Kidney (tissue), 14 donors: ENCODE measurements around the gene HLF. TPM values are rescaled to one million over a fixed set of nuclear protein-coding genes. Genes with fewer than 3 reads are reported as not detected.
"Not testable (repeated sequence)": the region's sequence is repeated elsewhere in the genome, so short reads cannot be mapped to it uniquely, and the experiment has no call there.

ENCODE experiments used
- DNase-seq, 5 donors: peaks; one replicate each; pipeline ENCODE4 v3.0.0-alpha.2; 2013 to 2020
- FAIRE-seq: peaks from 2 replicates; lab custom pipeline; 2012; peaks lifted over from hg19 to GRCh38; lab: Jason Lieb, UNC
- H3K27ac ChIP-seq, 2 donors: one replicate each; pipeline ENCODE4 v1.7.0; 2013; ENCODE audit warnings: low read depth in 2 of 2, low read length in 2 of 2, inconsistent platforms in 1 of 2
- H3K27me3 ChIP-seq: one replicate; pipeline ENCODE4 v1.7.1; 2013; ENCODE audit warnings: low read length, inconsistent platforms; ENCODE audit not compliant: control insufficient read depth, insufficient read depth
- H3K36me3 ChIP-seq, 3 donors: one replicate each; pipeline versions ENCODE4 v1.7.0 to v1.7.1; 2013; ENCODE audit warnings: low read length in 3 of 3, control low read depth in 1 of 3, inconsistent platforms in 1 of 3; ENCODE audit not compliant: insufficient read depth in 3 of 3, control insufficient read depth in 2 of 3
- H3K4me1 ChIP-seq, 3 donors: one replicate each; pipeline versions ENCODE4 v1.7.0 to v1.7.1; 2013; ENCODE audit warnings: low read length in 3 of 3, inconsistent platforms in 1 of 3, low read depth in 1 of 3; ENCODE audit not compliant: control insufficient read depth in 2 of 3, insufficient read depth in 2 of 3
- H3K4me3 ChIP-seq, 3 donors: one replicate each; pipeline versions ENCODE4 v1.7.0 to v1.8.1; 2013; ENCODE audit warnings: low read length in 3 of 3, control low read depth in 1 of 3, inconsistent platforms in 1 of 3
- H3K9ac ChIP-seq, 3 donors: one replicate each; pipeline versions ENCODE4 v1.7.0 to v1.7.1; 2013; ENCODE audit warnings: low read length in 3 of 3, control low read depth in 1 of 3, inconsistent platforms in 1 of 3
- H3K9me3 ChIP-seq, 3 donors: one replicate each; pipeline versions ENCODE4 v1.7.0 to v1.7.1; 2013; ENCODE audit warnings: low read length in 3 of 3, control low read depth in 1 of 3, inconsistent platforms in 1 of 3; ENCODE audit not compliant: control insufficient read depth in 2 of 3, insufficient read depth in 1 of 3
- intact Hi-C: fragments of 100-400 bp; cut with DNase I; formaldehyde crosslinking; loops from one replicate; pipeline ENCODE4 v1.11.1; 2022
- polyA plus RNA-seq: library from polyadenylated mRNA; stranded (reverse); fragments of 350-450 nt; fragmentation: Illumina TruSeq; extraction: RNeasy Lipid Tissue Mini Kit (QIAGEN cat#74804); gene quantifications from one replicate; pipeline ENCODE4 v1.2.3, GENCODE V29; 2014; ENCODE audit warnings: low read depth, low replicate concordance; ENCODE audit not compliant: insufficient read depth
- total RNA-seq: library from RNA; stranded (reverse); fragmentation: NEBNext Ultra II Directional; extraction: Animal tissue kit (Norgen Biotek cat#: 25700); gene quantifications from one replicate; pipeline ENCODE4 v1.2.1, GENCODE V29; 2021
- TF ChIP-seq, protein P1 (sequence below): IDR thresholded peaks from 3 replicates; pipeline ENCODE4 v1.5.1; 2012; ENCODE audit warnings: mild to moderate bottlenecking, moderate library complexity, borderline replicate concordance; ENCODE audit not compliant: insufficient read depth; ENCODE audit errors: extremely low read depth
- donor health status: control.
- donor health status: control.
- donor health status: control.
- donor health status: control.
- donor health status: control.
- donor health status: DM: yes; HTN: yes; CAD: no.
- donor health status: Normal renal cell carcinoma (clear cell type).

HLF gene
- total and polyA plus RNA-seq, 2 donors from 2014 or later, result 9.1 to 38.4 TPM

- Histone ChIP-seq H3K9me3 (no peaks in the 10 kb centered on the region), H3K27ac (no peak overlapping the region), H3K9ac (no peak overlapping the region), H3K27me3 (no peaks in the 10 kb centered on the region), H3K36me3 (peaks cover 0 to 14% (median 4%) of the 10 kb centered on the region in 3 donors), H3K4me1 (no peaks in the 10 kb centered on the region), H3K4me3 (no peak overlapping the region)
- TF ChIP-seq, protein P1, sequence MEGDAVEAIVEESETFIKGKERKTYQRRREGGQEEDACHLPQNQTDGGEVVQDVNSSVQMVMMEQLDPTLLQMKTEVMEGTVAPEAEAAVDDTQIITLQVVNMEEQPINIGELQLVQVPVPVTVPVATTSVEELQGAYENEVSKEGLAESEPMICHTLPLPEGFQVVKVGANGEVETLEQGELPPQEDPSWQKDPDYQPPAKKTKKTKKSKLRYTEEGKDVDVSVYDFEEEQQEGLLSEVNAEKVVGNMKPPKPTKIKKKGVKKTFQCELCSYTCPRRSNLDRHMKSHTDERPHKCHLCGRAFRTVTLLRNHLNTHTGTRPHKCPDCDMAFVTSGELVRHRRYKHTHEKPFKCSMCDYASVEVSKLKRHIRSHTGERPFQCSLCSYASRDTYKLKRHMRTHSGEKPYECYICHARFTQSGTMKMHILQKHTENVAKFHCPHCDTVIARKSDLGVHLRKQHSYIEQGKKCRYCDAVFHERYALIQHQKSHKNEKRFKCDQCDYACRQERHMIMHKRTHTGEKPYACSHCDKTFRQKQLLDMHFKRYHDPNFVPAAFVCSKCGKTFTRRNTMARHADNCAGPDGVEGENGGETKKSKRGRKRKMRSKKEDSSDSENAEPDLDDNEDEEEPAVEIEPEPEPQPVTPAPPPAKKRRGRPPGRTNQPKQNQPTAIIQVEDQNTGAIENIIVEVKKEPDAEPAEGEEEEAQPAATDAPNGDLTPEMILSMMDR, result no peak
- DNase-seq (peak in 2 of 5 donors; percentile 32 to 70), FAIRE-seq (no peak)
- intact Hi-C loops, result no loop called here
These were observed 60.6 kb downstream of the HLF start for GRCh38 chr17:55325406-55325805.

DNA sequence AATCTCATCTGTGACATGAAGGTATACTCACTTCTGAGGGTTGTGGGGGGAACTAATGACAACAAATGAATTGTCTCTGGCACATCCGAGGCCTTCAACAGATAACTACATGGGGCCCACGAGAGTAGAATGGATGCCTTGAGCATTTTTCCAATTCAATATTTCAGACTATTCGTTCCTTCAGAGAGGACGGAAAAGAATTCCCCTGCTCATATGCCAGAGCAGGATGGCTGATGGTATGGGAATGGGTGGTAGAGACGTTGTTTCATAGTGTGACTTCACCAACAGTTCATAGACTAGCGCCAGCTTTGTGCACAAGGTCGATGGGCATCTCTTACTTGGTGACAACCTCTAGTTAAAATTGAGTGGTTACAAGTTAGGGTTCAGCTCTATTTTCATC, 61.3 kb downstream of the HLF start:
- intact Hi-C loops, result no loop called here
- FAIRE-seq, result no peak
- TF ChIP-seq, protein P1, result no peak

GRCh38 chr17:55327225-55328088, 62.7 kb downstream of the HLF start:
- Histone ChIP-seq H3K9ac (no peak overlapping the region), H3K36me3 (peaks cover 0 to 4% (median 0%) of the 10 kb centered on the region in 3 donors), H3K9me3 (no peaks in the 10 kb centered on the region), H3K4me3 (no peak overlapping the region), H3K4me1 (peaks cover 0 to 6% (median 0%) of the 10 kb centered on the region in 3 donors), H3K27ac (peak overlapping the region in 1 of 2 donors; percentile 28), H3K27me3 (no peaks in the 10 kb centered on the region)
- FAIRE-seq (no peak), DNase-seq (no peak)
- TF ChIP-seq, protein P1, result no peak
- intact Hi-C loops, result no loop called here

More for the DNA sequence above, 61.3 kb downstream of the HLF start:
- Histone ChIP-seq H3K36me3 (peaks cover 0 to 10% (median 1%) of the 10 kb centered on the region in 3 donors), H3K4me3 (no peak overlapping the region), H3K9ac (no peak overlapping the region), H3K27ac (no peak overlapping the region), H3K4me1 (peaks cover 0 to 3% (median 0%) of the 10 kb centered on the region in 3 donors), H3K27me3 (no peaks in the 10 kb centered on the region), H3K9me3 (no peaks in the 10 kb centered on the region)
- no peak for DNase-seq

- FAIRE-seq, H3K36me3 ChIP-seq, H3K27me3 ChIP-seq, H3K9me3 ChIP-seq, intact Hi-C loops, H3K27ac ChIP-seq, H3K9ac ChIP-seq, DNase-seq, H3K4me3 ChIP-seq, H3K4me1 ChIP-seq: not testable (repeated sequence)
These were observed 63.8 kb downstream of the HLF start for GRCh38 chr17:55328514-55328913.
